ENCODE measurements around the gene CGREF1. TPM values are rescaled to one million over a fixed set of nuclear protein-coding genes. Genes with fewer than 3 reads are reported as not detected.
A peak's percentile ranks its signal among the peaks of the same experiment; 100 is the strongest.

The CGREF1 gene
- total RNA-seq, 1 donor from 2014 or later = 2.4 TPM

DNA sequence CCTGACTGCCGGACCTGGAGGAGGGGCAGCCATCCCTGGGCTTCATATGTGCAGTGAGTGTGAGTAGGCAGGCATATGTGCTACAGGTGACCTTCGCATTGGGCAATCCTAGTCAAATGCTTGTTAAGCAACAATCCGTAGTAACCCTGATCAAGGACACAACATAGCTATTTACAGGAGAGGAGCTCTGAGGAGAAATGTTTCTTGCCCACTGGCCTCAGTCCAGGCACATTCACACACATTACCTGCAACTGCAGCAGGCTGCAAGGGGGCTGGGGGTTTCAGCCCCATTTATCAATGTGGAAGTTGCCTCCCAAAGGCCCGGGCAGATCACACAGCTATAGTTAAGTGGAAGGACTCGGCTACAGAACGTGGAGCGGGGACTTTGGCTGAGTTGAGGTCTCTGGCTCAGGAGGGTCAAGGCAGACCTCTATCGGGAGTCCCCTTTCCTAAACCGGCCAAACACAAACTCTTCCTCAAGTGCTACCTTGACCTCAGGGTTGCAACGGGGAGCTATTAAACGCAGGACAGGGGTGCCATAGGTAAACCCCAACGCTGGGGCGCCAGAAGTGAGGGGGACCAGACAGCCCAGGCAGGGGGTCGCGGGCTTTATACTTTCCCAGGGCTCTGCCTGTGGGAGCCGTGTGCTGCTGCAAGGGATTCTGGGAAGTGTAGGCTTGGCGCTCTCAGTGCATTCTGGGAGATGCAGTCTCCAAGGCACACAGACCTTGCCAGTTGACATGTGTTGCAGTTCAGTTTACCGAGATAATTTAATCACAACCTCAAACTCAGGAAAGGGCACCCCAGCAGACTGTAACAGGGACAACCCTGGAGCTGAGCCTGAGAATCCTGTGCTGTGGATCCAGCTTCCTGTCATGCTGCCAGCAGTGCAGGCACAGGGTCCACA is 22.9 kb downstream of the CGREF1 start:
- H3K4me1 Mint-ChIP-seq (ENCODE audit: unreplicated experiment) = peaks cover 17% of the 10 kb centered on the region
- no peak for DNase-seq (ENCODE audit: extremely low spot score, unreplicated experiment)
- H3K36me3 Mint-ChIP-seq = no peaks in the 10 kb centered on the region
- H3K27me3 Mint-ChIP-seq = no peaks in the 10 kb centered on the region
- no peaks in the 10 kb centered on the region for H3K9me3 Mint-ChIP-seq
- H3K4me3 Mint-ChIP-seq = peak overlapping the region; percentile 83
- peak overlapping the region; percentile 29 for H3K27ac Mint-ChIP-seq
- TF ChIP-seq, protein P1, sequence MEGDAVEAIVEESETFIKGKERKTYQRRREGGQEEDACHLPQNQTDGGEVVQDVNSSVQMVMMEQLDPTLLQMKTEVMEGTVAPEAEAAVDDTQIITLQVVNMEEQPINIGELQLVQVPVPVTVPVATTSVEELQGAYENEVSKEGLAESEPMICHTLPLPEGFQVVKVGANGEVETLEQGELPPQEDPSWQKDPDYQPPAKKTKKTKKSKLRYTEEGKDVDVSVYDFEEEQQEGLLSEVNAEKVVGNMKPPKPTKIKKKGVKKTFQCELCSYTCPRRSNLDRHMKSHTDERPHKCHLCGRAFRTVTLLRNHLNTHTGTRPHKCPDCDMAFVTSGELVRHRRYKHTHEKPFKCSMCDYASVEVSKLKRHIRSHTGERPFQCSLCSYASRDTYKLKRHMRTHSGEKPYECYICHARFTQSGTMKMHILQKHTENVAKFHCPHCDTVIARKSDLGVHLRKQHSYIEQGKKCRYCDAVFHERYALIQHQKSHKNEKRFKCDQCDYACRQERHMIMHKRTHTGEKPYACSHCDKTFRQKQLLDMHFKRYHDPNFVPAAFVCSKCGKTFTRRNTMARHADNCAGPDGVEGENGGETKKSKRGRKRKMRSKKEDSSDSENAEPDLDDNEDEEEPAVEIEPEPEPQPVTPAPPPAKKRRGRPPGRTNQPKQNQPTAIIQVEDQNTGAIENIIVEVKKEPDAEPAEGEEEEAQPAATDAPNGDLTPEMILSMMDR (conservative IDR thresholded peaks at IDR 0.05) = no peak

DNA sequence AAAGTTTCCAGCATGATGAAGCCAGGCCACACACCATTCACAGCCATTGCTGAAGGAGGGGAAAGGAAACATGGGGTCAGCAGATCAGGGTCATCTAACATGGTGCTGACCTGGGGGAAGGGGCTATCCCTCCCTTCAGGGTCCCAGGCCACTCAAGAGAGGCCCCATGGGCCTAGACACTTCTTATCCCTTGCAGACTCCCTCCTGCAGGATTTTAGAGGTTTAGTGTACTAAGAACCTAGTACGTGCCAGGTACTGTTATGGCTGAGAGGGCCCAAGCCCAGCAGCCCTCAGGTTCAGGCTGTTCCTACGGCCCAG is 23.5 kb downstream of the CGREF1 start:
- Mint-ChIP-seq H3K27ac (peak overlapping the region; percentile 29), H3K36me3 (no peaks in the 10 kb centered on the region), H3K4me3 (peak overlapping the region; percentile 83), H3K27me3 (no peaks in the 10 kb centered on the region), H3K9me3 (no peaks in the 10 kb centered on the region), H3K4me1 (ENCODE audit: unreplicated experiment) (peaks cover 17% of the 10 kb centered on the region)
- TF ChIP-seq, protein P1 (conservative IDR thresholded peaks at IDR 0.05) = no peak
- DNase-seq (ENCODE audit: extremely low spot score, unreplicated experiment) = no peak

DNA sequence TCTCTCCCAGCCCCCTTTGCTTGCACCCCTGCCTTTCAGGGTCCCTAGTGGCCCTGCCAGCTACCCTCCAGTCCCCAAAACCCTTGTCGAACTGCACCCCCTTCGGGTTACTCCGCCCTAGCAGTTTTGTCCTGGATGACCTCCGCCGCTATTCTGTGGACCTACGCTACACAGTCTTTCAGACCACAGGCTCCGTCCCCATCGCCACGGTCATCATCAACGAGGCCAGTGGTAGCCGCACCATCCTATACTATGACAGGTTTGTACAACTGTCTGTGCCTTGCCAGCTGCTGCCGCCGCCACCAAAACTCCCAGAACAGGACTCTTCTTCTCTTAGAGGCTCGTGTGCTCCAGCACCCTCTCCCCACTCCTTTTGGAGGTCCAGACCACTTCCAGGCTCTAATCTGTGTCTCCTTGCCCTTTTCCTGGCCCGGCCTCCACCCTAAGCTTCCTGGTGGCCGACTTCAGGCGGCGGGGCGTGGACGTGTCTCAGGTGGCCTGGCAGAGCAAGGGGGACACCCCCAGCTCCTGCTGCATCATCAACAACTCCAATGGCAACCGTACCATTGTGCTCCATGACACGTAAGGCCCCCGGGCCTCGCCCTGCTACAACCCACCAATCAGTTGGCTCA is 24.5 kb downstream of the CGREF1 start:
- no peak for DNase-seq (ENCODE audit: extremely low spot score, unreplicated experiment)
- TF ChIP-seq, protein P1 (conservative IDR thresholded peaks at IDR 0.05) = no peak
- no peaks in the 10 kb centered on the region for H3K27me3 Mint-ChIP-seq
- H3K27ac Mint-ChIP-seq = peak overlapping the region; percentile 48
- no peaks in the 10 kb centered on the region for H3K36me3 Mint-ChIP-seq
- no peak overlapping the region for H3K4me3 Mint-ChIP-seq
- H3K4me1 Mint-ChIP-seq (ENCODE audit: unreplicated experiment) = peaks cover 17% of the 10 kb centered on the region
- no peaks in the 10 kb centered on the region for H3K9me3 Mint-ChIP-seq

DNA sequence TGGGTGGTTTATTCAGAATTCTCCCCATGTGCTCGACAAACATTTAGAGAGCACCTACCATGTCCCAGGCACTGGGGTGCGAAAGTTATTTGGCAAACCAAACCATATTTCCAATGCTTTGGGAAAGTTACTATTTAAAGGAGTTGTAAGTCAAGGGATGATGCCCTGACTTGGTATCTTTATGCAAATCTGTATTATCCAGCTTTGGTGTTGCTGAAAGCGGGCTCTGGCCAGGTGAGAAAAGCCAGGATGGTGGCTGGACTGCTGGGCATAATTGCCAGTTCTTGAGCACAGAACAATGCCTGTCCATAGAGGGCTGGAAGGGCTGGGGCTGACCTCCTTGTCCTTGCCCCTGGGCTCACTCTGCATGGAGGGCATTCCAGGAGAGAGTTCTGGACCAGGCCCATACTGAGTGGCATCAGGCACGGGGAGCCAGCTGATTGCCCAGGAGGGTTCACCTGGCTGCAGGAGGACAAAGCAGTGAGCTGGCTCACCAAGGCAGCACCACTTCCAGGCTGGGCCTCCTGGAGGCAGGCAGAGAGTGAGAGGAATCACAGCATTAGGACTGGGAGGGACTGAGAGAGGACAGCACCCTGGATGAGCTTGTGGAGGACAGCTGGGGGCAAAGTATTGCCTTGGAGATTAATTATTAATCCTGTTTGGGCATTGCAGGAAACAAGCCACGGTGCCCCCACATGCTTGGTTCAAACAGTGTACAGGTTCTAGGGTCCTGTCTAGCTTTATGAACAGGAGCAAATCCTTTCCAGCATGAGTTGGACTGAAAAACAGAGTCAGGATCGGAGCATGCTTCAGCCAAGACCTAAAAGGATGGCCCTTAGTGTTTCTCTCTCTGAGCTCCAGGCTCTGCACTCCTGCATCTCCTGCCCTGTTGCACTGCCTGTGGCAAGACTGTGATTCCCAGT is 25.2 kb downstream of the CGREF1 start:
- no peak for DNase-seq (ENCODE audit: extremely low spot score, unreplicated experiment)
- TF ChIP-seq, protein P1 (conservative IDR thresholded peaks at IDR 0.05) = no peak
- H3K27ac Mint-ChIP-seq = peak overlapping the region; percentile 48
- H3K36me3 Mint-ChIP-seq = no peaks in the 10 kb centered on the region
- H3K27me3 Mint-ChIP-seq = no peaks in the 10 kb centered on the region
- no peak overlapping the region for H3K4me3 Mint-ChIP-seq
- H3K9me3 Mint-ChIP-seq = no peaks in the 10 kb centered on the region
- H3K4me1 Mint-ChIP-seq (ENCODE audit: unreplicated experiment) = peaks cover 17% of the 10 kb centered on the region

DNA sequence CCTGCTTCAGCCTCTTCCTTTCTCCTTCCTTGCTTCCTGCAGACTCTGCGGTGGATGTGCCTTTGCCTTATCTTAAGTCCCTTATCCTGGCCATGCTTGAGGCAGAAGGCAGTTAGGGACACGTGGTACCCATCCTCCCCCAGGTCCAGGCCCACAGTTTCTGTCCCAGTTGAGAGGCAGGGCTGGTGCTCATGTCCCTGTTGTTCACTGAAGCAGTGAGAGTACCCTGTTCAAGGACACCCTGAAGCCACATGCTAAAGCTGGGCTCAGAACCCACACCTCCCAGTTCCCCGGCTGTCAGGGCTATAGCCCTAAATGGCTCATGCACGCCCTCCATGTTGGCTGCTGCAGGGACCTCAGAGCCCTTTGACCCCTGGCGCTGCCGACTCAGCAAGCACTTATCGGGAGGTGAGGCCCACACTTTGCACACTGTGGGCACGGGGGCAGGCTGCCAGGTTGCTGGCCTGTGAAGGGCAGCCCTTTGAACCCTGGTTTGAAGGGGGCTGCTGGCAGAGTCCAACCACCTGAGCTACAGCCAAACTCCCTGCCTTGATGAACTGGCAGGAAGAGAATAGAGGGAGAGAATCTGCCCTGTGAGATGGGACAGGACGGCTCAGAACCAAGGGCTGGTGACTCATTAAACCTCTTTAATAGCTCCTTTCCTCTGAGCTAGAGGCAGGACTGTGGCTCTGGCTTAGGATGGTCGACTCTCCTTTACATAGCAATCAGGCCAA is 26.1 kb downstream of the CGREF1 start:
- Mint-ChIP-seq H3K4me3 (no peak overlapping the region), H3K4me1 (ENCODE audit: unreplicated experiment) (peaks cover 17% of the 10 kb centered on the region), H3K27ac (peak overlapping the region; percentile 62), H3K27me3 (peaks cover 4% of the 10 kb centered on the region), H3K9me3 (no peaks in the 10 kb centered on the region), H3K36me3 (no peaks in the 10 kb centered on the region)
- no peak for DNase-seq (ENCODE audit: extremely low spot score, unreplicated experiment)
- TF ChIP-seq, protein P1 (conservative IDR thresholded peaks at IDR 0.05) = no peak
